Transverse colon (tissue), 4 donors: ENCODE results near the gene IFITM2. TPM values are rescaled to one million over a fixed set of nuclear protein-coding genes. Genes with fewer than 3 reads are reported as not detected.
"Not testable (repeated sequence)": the region's sequence is repeated elsewhere in the genome, so short reads cannot be mapped to it uniquely, and the experiment has no call there.

Source experiments
- DNase-seq: peaks from one replicate; pipeline ENCODE4 v3.0.0-alpha.2; 2019
- H3K27ac ChIP-seq, 4 donors: fragments of 200-600 bp; sonication (generic); 2 replicates each; pipeline ENCODE4 v1.5.1; 2016 to 2018; ENCODE audit warnings: inconsistent platforms in 4 of 4
- H3K27me3 ChIP-seq: fragments of 200-600 bp; sonication (generic); 2 replicates; pipeline ENCODE4 v1.5.1; 2017; ENCODE audit warnings: inconsistent platforms
- H3K36me3 ChIP-seq, 4 donors: fragments of 200-600 bp; sonication (generic); 2 replicates each; pipeline ENCODE4 v1.5.1; 2017 to 2019; ENCODE audit warnings: inconsistent platforms in 4 of 4
- H3K4me1 ChIP-seq, 4 donors: fragments of 200-600 bp; sonication (generic); 2 replicates each; pipeline ENCODE4 v1.5.1; 2017 to 2020; ENCODE audit warnings: inconsistent platforms in 4 of 4
- H3K4me3 ChIP-seq, 4 donors: fragments of 200-600 bp; sonication (generic); 1 replicate in 1 of 4; 2 replicates in 3 of 4; pipeline versions ENCODE4 v1.5.1 to v1.6.1; 2017 to 2019; ENCODE audit warnings: inconsistent platforms in 4 of 4
- H3K9me3 ChIP-seq, 2 donors: fragments of 200-600 bp; sonication (generic); 2 replicates each; pipeline ENCODE4 v1.5.1; 2017 to 2019; ENCODE audit warnings: inconsistent platforms in 2 of 2
- CTCF ChIP-seq, 5 experiments: fragments of 200-600 bp in 3 of 5; fragments of 450-650 bp in 2 of 5; sonication (generic) in 3 of 5; IDR thresholded peaks; 1 replicate in 2 of 5; 2 replicates in 3 of 5; pipeline ENCODE4 v1.5.1; 2016 to 2017; ENCODE audit warnings: antibody characterized with exemption in 5 of 5, inconsistent platforms in 3 of 5, mild to moderate bottlenecking in 2 of 5, moderate library complexity in 1 of 5
- EP300 ChIP-seq: sonication (generic); formaldehyde crosslinking; IDR thresholded peaks from one replicate; pipeline ENCODE4 v1.6.1; 2017; ENCODE audit warnings: antibody characterized with exemption, low read depth
- POLR2A ChIP-seq: fragments of 450-650 bp; IDR thresholded peaks from one replicate; pipeline ENCODE4 v1.6.1; 2016; ENCODE audit warnings: antibody characterized with exemption, mild to moderate bottlenecking, moderate library complexity
- POLR2AphosphoS5 ChIP-seq, 3 donors: sonication (generic); formaldehyde crosslinking; IDR thresholded peaks; one replicate each; pipeline ENCODE4 v1.6.1; 2016; ENCODE audit warnings: antibody characterized with exemption in 3 of 3
- WGBS, 2 donors: methylation state at CpG; one replicate each; pipeline ENCODE4 v1.1.5; 2018; ENCODE audit warnings: low coverage in 1 of 2; 5-methylcytosine and 5-hydroxymethylcytosine counted together
- in situ Hi-C, 4 donors: fragments of 200-750 bp; cut with MboI; loops; one replicate each; pipeline versions ENCODE4 v1.15.0 to v1.15.1; 2017; ENCODE audit warnings: low sequenced_read_pairs in 3 of 4, low pct_ligation_motif_present in 1 of 4, low pct_unique_long_range_greater_than_20kb in 1 of 4
- intact Hi-C: fragments of 100-400 bp; cut with DNase I; formaldehyde crosslinking; loops from one replicate; pipeline ENCODE4 v1.15.1; 2023; ENCODE audit warnings: low total_unique reads
- total RNA-seq, 4 donors: library from RNA; depleted of rRNA; stranded (reverse); fragments of >200 nt; gene quantifications; one replicate each; pipeline ENCODE4 v1.1.0, GENCODE V29; 2016

The IFITM2 gene
- total RNA-seq, 4 donors from 2014 or later = 19.1 to 78.6 (median 49.8) TPM

- Histone ChIP-seq H3K4me3 (peak overlapping the region; percentile 39 to 69 (median 55)), H3K4me1 (peaks cover 5 to 35% (median 20%) of the 10 kb centered on the region in 4 donors), H3K27me3 (peaks cover 12% of the 10 kb centered on the region), H3K27ac (peak overlapping the region; percentile 88 to 97 (median 94))
- H3K9me3 ChIP-seq, H3K36me3 ChIP-seq, in situ Hi-C loops, intact Hi-C loops, DNase-seq: not testable (repeated sequence)
- 4% methylated on average over 5 of the region's 79 CpGs; no CpG with 5 or more reads in 1 of the 2 donors for WGBS, 2 donors
Measured at GRCh38 chr11:318405-319120, 10.9 kb downstream of the IFITM2 start.

GRCh38 chr11:319121-319887 lies 11.7 kb downstream of the IFITM2 start:
- H3K4me3 ChIP-seq = peak overlapping the region; percentile 44 to 71 (median 68)
- in situ Hi-C loops, H3K36me3 ChIP-seq, DNase-seq, H3K9me3 ChIP-seq, intact Hi-C loops: not testable (repeated sequence)
- H3K4me1 ChIP-seq = peaks cover 4 to 40% (median 21%) of the 10 kb centered on the region in 4 donors
- WGBS, 2 donors = 29 to 37% methylated on average over 2 to 11 of the region's 29 CpGs
- H3K27me3 ChIP-seq = peaks cover 12% of the 10 kb centered on the region
- TF ChIP-seq CTCF (IDR thresholded peaks at IDR 0.05) = peak in 1 of 5 experiments; percentile 43
- H3K27ac ChIP-seq = peak overlapping the region; percentile 85 to 97 (median 94)

GRCh38 chr11:319888-320273 lies 12.3 kb downstream of the IFITM2 start:
- H3K36me3 ChIP-seq, in situ Hi-C loops, DNase-seq, H3K9me3 ChIP-seq, intact Hi-C loops: not testable (repeated sequence)
- peak overlapping the region; percentile 85 to 97 (median 94) for H3K27ac ChIP-seq
- H3K4me3 ChIP-seq = peak overlapping the region; percentile 66 to 71 (median 68)
- 25% methylated on average over 6 of the region's 10 CpGs; no CpG with 5 or more reads in 1 of the 2 donors for WGBS, 2 donors
- peaks cover 12% of the 10 kb centered on the region for H3K27me3 ChIP-seq
- peaks cover 9 to 44% (median 27%) of the 10 kb centered on the region in 4 donors for H3K4me1 ChIP-seq

- TF ChIP-seq EP300 (no peak), POLR2A (no peak)
- DNase-seq = no peak
- WGBS, 2 donors = 58 to 60% methylated on average over 11 of the region's 11 CpGs
- in situ Hi-C loops = no loop called here
- H3K4me3 ChIP-seq = no peak overlapping the region
- no peaks in the 10 kb centered on the region for H3K27me3 ChIP-seq
- H3K27ac ChIP-seq = peak overlapping the region; percentile 80 to 87 (median 86)
- no peaks in the 10 kb centered on the region for H3K9me3 ChIP-seq
- H3K4me1 ChIP-seq = peaks cover 27 to 44% (median 36%) of the 10 kb centered on the region in 4 donors
- H3K36me3 ChIP-seq = no peaks in the 10 kb centered on the region
- intact Hi-C loops = no loop called here
Measured at GRCh38 chr11:324156-324555, 16.5 kb downstream of the IFITM2 start.

- H3K27me3 ChIP-seq, H3K9me3 ChIP-seq, intact Hi-C loops, DNase-seq, H3K36me3 ChIP-seq, H3K4me3 ChIP-seq, in situ Hi-C loops: not testable (repeated sequence)
- peak in 1 of 3 donors; percentile 23 for TF ChIP-seq POLR2AphosphoS5 (IDR thresholded peaks at IDR 0.05)
- 61 to 67% methylated on average over 17 to 26 of the region's 34 CpGs for WGBS, 2 donors
- peaks cover 27 to 39% (median 36%) of the 10 kb centered on the region in 4 donors for H3K4me1 ChIP-seq
- H3K27ac ChIP-seq = peak overlapping the region; percentile 80 to 87 (median 86)
Measured at GRCh38 chr11:324593-325517, 17.2 kb downstream of the IFITM2 start.
